GM19035 (cell line): Measurements from ENCODE around the gene LOC101059915.
A peak's percentile ranks its signal among the peaks of the same experiment; 100 is the strongest.
"Not testable (repeated sequence)": the region's sequence is repeated elsewhere in the genome, so short reads cannot be mapped to it uniquely, and the experiment has no call there.

Source experiments
- ATAC-seq: cut with Tn5 transposase; IDR thresholded peaks from one replicate; pipeline ENCODE4 v1.9.1; 2021; ENCODE audit not compliant: unreplicated experiment

The LOC101059915 gene

DNA sequence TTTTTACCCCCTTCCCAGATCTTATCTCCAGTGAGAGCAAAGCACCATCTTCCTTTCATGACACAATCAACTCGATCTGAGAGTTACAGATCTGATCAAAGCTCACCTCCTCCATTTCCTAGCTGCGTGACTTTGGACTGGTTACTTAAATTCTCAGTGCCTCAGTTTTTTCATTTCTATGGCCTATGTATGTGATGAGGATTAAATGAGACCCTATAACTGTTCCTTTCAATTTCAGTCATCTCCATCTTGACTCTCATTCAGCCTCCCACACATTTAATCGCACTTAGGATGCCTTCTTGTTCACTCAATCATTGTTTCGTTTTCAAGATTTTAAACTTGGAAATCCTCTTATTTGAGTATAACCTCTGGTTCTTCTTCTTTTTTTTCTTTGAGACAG is 28.9 kb upstream of the LOC101059915 start:
- ATAC-seq, result no peak

GRCh38 chrX:71640002-71640401 is 27.3 kb upstream of the LOC101059915 start:
- ATAC-seq, result no peak

- ATAC-seq, result not testable (repeated sequence)
Measured at GRCh38 chrX:71644406-71644805, 22.9 kb upstream of the LOC101059915 start.

- peak; percentile 73 for ATAC-seq
Measured at GRCh38 chrX:71650333-71650969, 16.9 kb upstream of the LOC101059915 start.

GRCh38 chrX:71652405-71652804 is 14.9 kb upstream of the LOC101059915 start:
- no peak for ATAC-seq

DNA sequence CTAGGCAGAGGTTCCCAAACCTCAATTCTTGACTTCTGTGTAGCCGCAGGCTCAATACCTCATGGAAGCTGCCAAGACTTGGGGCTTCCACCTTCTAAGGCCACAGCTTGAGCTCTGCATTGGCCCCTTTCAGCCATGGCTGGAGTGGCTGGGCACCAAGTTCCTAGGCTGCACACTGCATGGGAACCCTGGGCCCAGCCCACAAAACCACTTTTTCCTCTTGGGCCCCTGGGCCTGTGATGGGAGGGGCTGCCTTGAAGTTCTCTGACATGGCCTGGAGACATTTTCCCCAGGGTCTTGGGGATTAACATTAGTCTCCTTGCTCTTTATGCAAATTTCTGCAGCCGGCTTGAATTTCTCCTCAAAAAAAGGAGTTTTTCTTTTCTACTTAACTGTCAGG is 14.0 kb upstream of the LOC101059915 start:
- ATAC-seq, result no peak

- no peak for ATAC-seq
Measured at GRCh38 chrX:71657267-71657666, 10.1 kb upstream of the LOC101059915 start.

DNA sequence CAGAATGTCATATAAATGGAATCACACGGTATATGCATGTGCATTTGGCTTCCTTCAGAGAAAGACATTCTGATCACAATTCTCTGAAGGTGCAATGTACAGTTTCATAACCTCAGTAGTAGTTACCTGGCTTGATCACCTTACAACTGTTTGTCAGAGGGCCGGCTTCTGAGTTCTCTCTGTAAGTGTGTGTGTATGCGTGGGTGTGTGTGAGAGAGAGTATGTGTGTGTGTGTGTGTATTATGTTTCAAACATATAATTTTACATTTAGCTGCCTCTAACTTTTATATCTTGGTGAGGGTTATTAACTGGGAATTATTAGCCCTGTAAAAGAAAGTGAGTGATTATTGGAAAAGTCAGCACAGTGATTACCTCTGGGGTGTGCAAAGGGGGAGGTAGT is 8.0 kb upstream of the LOC101059915 start:
- ATAC-seq, result no peak

- ATAC-seq, result no peak
Measured at GRCh38 chrX:71659959-71660358, 7.4 kb upstream of the LOC101059915 start.

DNA sequence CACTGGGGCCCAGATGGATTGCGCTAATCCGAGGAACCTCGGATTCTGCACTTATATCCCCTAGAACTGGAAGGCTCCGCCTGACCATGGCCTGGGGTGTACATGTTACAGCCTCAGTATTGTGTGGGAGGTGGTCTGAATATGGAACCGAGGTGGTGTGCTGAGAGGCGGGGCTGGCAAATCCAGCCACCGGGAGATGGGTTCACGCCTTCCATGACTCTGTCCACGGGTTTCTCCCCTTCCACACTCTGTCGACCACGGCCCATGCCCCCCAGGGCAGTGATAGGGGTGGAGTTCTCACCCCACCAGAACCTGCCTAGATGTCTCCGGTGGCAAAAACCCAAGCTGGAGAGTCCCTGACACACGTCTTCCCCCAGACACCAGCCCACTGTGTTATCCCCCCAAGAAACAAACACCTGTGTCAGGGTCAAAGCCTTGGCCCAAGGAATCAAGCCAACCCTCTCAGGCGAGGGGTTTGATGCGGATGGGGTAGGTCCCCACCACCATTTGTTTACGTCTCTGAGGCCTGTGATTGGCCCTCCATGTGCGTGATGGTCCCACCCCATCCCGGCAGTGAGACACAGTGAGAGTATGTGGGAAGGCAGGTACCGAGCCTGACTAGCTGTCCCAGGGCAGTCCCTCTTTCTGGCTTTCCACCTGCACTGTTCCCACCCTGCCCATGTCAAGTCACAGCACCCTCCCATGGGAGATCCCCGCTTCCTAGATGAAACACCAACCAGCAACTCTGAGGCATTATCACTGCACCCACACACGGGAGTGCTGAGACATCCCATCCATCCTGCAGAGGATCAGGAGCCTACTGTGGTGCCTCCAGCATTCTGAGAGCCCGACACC is 6.6 kb upstream of the LOC101059915 start:
- no peak for ATAC-seq

- ATAC-seq, result no peak
Measured at GRCh38 chrX:71661919-71662318, 5.4 kb upstream of the LOC101059915 start.

GRCh38 chrX:71662654-71663053 is 4.7 kb upstream of the LOC101059915 start:
- not testable (repeated sequence) for ATAC-seq

- not testable (repeated sequence) for ATAC-seq
Measured at GRCh38 chrX:71663238-71663637, 4.1 kb upstream of the LOC101059915 start.

DNA sequence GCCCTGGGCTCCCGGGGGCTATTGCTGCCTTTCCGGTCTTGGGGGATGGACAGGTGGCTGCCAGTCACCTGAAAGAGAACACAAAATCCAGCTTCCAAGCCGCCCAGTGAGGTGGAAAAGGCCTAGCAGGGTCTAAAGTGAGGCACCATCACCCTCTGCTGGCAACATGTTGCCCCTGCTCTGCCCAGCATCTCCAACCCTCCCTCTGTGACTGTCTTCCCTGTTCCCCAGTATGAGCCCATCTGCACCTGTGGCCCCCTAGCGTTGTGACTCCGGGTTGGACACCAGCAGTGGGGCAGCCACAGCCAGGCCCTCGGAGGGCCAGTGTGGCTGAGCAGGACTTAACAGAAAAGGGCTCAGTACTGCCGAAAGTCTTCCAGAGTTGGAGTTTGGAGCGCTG is 3.1 kb upstream of the LOC101059915 start:
- not testable (repeated sequence) for ATAC-seq

- ATAC-seq, result no peak
Measured at GRCh38 chrX:71664889-71665491, 2.4 kb upstream of the LOC101059915 start.

- no peak for ATAC-seq
Measured at GRCh38 chrX:71665747-71666146, 1.6 kb upstream of the LOC101059915 start.

DNA sequence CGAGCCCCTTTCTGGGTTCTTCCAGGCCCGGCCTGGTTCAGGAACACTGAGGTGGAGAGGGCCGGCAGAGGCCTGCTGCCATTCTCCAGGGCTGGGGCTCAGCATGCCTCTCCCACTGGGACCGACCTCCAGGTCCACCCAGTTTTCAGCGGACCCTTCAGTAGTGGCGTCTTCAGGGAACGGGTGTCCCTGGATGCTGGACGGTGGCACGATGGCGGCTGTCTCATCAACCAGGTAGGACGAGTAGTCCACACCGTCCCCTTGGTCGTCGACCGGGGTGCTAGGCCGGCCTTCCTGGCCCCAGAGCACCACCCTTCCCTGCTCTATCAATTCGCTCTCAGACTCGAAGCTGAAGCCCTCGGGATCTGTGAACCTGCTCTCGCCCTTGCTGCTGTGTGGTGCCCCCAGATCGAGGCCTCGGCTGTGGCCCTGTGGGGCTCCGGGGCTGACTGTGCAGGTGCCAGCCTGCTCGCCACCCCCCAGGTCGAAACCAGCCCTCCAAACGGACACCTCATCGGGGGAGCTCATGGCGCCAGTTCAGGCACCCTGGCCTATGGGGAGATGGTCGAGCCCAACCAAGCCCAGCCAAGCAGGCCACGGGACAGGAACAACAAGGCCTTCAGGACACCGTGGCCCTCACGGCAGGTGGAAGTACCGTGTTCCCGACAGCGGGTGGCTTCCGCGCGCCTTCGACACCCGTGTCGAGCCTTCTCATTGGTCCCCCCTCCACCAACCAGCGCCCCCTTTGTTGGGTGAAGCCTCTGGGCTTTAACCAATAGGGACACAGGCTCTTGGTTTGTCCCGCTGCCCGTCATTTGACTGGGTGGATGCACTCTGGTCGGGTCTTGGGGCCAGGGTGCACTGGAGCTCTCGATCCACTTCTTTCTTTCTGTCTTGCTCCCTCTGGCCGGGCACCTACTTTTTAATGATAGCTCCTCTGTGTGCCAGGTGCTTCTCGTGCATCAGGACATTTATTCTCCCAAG is 814 bp upstream of the LOC101059915 start:
- no peak for ATAC-seq

GRCh38 chrX:71668248-71668595 is 876 bp downstream of the LOC101059915 start:
- no peak for ATAC-seq

DNA sequence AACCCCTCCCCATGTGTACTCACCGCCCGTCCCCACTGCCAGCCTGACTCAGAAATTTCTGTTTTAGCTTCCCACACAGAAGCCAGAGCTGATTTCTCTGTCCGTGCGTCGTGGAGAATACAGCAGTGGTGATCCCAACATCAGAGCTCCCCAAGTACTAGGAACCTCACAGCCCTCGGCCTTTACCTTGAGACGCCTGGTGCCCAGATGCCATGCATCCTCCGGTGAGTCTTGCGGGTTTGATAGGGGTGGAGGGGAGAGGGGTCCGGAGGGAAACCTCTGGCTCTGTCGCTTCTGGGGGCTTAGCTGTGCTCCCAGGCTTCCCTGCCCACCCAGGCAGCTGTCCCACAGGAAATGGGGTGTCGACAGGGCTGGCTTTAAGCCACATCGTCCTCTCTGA is 2.1 kb downstream of the LOC101059915 start:
- ATAC-seq, result no peak

DNA sequence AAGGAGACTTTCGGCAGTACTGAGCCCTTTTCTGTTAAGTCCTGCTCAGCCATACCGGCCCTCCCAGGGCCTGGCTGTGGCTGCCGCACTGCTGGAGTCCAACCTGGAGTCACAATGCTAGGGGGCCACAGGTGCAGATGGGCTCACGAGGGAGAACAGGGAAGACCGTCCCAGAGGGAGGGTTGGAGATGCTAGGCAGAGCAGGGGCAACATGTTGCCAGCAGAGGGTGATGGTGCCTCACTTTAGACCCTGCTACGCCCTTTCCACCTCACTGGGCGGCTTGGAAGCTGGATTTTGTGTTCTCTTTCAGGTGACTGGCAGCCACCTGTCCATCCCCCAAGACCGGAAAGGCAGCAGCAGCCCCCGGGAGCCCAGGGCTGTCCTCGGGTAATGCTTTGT is 2.6 kb downstream of the LOC101059915 start:
- ATAC-seq, result not testable (repeated sequence)
